Ovary (tissue), 3 donors: ENCODE results near the gene FGGY.

Experiments used
- POLR2A ChIP-seq: fragments of 450-650 bp; IDR thresholded peaks from one replicate; pipeline ENCODE4 v1.6.1; 2017; ENCODE audit warnings: antibody characterized with exemption, mild to moderate bottlenecking, moderate library complexity
- TF ChIP-seq, protein P1 (sequence below), 3 donors: fragments of 450-650 bp in 2 of 3; fragments of 200-600 bp in 1 of 3; IDR thresholded peaks; one replicate each; pipeline versions ENCODE4 v1.5.1 to v1.8.0; 2016 to 2022; ENCODE audit warnings: antibody characterized with exemption in 3 of 3, mild to moderate bottlenecking in 1 of 3
- donor health status: DM: no; HTN: no; CAD: no.

DNA sequence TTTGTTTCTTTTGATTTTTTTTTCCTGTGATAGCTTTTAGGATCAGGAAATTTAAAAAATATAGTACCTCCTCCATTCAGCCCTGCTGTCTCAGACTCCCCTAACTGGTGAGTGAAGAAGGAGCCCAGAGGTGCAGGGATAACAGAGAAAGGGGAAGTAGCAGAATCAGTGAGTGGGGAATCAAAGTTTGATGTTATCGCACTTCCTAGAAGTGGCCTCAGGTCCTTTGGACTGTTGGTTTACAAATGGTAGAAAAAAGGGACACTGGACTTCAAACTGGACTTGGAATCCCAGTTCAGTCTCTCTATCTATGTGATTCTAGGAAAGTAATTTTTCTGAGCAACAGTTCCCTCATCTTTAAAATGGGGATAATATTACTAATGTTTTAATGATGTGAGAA, 99.5 kb downstream of the FGGY start:
- TF ChIP-seq, protein P1, sequence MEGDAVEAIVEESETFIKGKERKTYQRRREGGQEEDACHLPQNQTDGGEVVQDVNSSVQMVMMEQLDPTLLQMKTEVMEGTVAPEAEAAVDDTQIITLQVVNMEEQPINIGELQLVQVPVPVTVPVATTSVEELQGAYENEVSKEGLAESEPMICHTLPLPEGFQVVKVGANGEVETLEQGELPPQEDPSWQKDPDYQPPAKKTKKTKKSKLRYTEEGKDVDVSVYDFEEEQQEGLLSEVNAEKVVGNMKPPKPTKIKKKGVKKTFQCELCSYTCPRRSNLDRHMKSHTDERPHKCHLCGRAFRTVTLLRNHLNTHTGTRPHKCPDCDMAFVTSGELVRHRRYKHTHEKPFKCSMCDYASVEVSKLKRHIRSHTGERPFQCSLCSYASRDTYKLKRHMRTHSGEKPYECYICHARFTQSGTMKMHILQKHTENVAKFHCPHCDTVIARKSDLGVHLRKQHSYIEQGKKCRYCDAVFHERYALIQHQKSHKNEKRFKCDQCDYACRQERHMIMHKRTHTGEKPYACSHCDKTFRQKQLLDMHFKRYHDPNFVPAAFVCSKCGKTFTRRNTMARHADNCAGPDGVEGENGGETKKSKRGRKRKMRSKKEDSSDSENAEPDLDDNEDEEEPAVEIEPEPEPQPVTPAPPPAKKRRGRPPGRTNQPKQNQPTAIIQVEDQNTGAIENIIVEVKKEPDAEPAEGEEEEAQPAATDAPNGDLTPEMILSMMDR (IDR thresholded peaks at IDR 0.05): no peak
- TF ChIP-seq POLR2A: no peak
